H1 (cell line): Measurements from ENCODE around the gene DTNB. TPM values are rescaled to one million over a fixed set of nuclear protein-coding genes. Genes with fewer than 3 reads are reported as not detected.

Experiments used
- CTCF ChIA-PET: fragments of 300-600 bp; sonication (Branson Sonifier 250); formaldehyde crosslinking; loops from one replicate; lab custom pipeline; 2021; ENCODE audit not compliant: partially characterized antibody; lab: Charles Lee
- POLR2A ChIA-PET: fragments of 300-600 bp; sonication (Branson Sonifier 250); formaldehyde crosslinking; loops from one replicate; lab custom pipeline; 2021; ENCODE audit warnings: inconsistent platforms; ENCODE audit not compliant: partially characterized antibody; lab: Charles Lee
- DNase-seq, 2 experiments: peaks; one replicate each; pipeline versions ENCODE4 v3.0.0 to v3.0.0-alpha.2; 2010 to 2022; ENCODE audit warnings: low spot score in 2 of 2, low read depth in 1 of 2, mixed read lengths in 1 of 2
- FAIRE-seq: peaks from 2 replicates; lab custom pipeline; 2011; peaks lifted over from hg19 to GRCh38; lab: Jason Lieb, UNC
- H2AFZ ChIP-seq: 2 replicates; pipeline ENCODE4 v1.8.1; 2012; ENCODE audit warnings: low read length, inconsistent platforms
- H2AK5ac ChIP-seq: 2 replicates; pipeline ENCODE4 v1.6.1; 2013; ENCODE audit warnings: low read depth, low read length
- H2BK120ac ChIP-seq: replicated peaks from 2 replicates; pipeline ENCODE3; 2013; ENCODE audit warnings: low read depth, low read length, inconsistent platforms
- H2BK12ac ChIP-seq: 2 replicates; pipeline ENCODE4 v1.6.1; 2013; ENCODE audit warnings: low read depth, low read length
- H2BK15ac ChIP-seq: 2 replicates; pipeline ENCODE4 v1.6.1; 2013; ENCODE audit warnings: low read length
- H2BK20ac ChIP-seq: 2 replicates; pipeline ENCODE4 v1.6.1; 2013; ENCODE audit warnings: low read length
- H2BK5ac ChIP-seq: 2 replicates; pipeline ENCODE4 v1.6.1; 2013; ENCODE audit warnings: low read depth, low read length
- H3K14ac ChIP-seq: 2 replicates; pipeline ENCODE4 v1.6.1; 2013; ENCODE audit warnings: inconsistent platforms; ENCODE audit not compliant: insufficient read length
- H3K18ac ChIP-seq: 2 replicates; pipeline ENCODE4 v1.6.1; 2013; ENCODE audit warnings: low read length; ENCODE audit errors: extremely low read depth
- H3K23ac ChIP-seq: 2 replicates; pipeline ENCODE4 v1.6.1; 2013; ENCODE audit warnings: inconsistent platforms; ENCODE audit not compliant: insufficient read length
- H3K23me2 ChIP-seq: 2 replicates; pipeline ENCODE4 v1.6.1; 2013; ENCODE audit warnings: low read depth, low read length
- H3K27ac ChIP-seq: 2 replicates; pipeline ENCODE4 v1.6.1; 2011; ENCODE audit warnings: low read depth, low read length, inconsistent platforms
- H3K27me3 ChIP-seq, 4 experiments: replicated peaks in 1 of 4; 1 replicate in 1 of 4; 2 replicates in 3 of 4; pipeline versions ENCODE4 v1.6.1 to v1.8.1; 2011 to 2013; ENCODE audit warnings: low read length in 3 of 4, mild to moderate bottlenecking in 3 of 4, inconsistent platforms in 2 of 4, mixed read lengths in 2 of 4, moderate library complexity in 1 of 4; ENCODE audit not compliant: control insufficient read depth in 3 of 4, insufficient read depth in 3 of 4; ENCODE audit errors: extremely low read depth in 1 of 4
- H3K36me3 ChIP-seq, 4 experiments: 2 replicates each; pipeline versions ENCODE4 v1.6.1 to v1.8.1; 2011 to 2013; ENCODE audit warnings: mild to moderate bottlenecking in 4 of 4, low read length in 3 of 4, moderate library complexity in 2 of 4, control low read depth in 1 of 4, inconsistent platforms in 1 of 4; ENCODE audit not compliant: insufficient read depth in 4 of 4, control insufficient read depth in 2 of 4
- H3K4ac ChIP-seq: replicated peaks from 2 replicates; pipeline ENCODE3; 2013; ENCODE audit warnings: low read length, low read depth, mixed read lengths, inconsistent platforms; ENCODE audit not compliant: insufficient read length
- H3K4me1 ChIP-seq, 4 experiments: replicated peaks in 1 of 4; 1 replicate in 1 of 4; 2 replicates in 3 of 4; pipeline versions ENCODE4 v1.6.1 to v1.8.1; 2011 to 2013; ENCODE audit warnings: low read length in 3 of 4, inconsistent platforms in 2 of 4, mixed read lengths in 1 of 4; ENCODE audit not compliant: insufficient read depth in 4 of 4, control insufficient read depth in 3 of 4
- H3K4me2 ChIP-seq, 2 experiments: 2 replicates each; pipeline versions ENCODE4 v1.6.1 to v1.8.1; 2011 to 2013; ENCODE audit warnings: low read depth in 2 of 2, low read length in 2 of 2, control low read depth in 1 of 2, inconsistent platforms in 1 of 2, mild to moderate bottlenecking in 1 of 2; ENCODE audit not compliant: insufficient read depth in 1 of 2
- H3K4me3 ChIP-seq, 4 experiments: fragments of 200-600, 300-600 bp in 1 of 4; sonication (generic), shearing (Covaris generic), sonication (Bioruptor Twin) in 1 of 4; 2 replicates each; pipeline versions ENCODE4 v1.5.1 to v1.8.1; 2011 to 2016; ENCODE audit warnings: low read length in 4 of 4, low read depth in 3 of 4, control low read depth in 2 of 4, inconsistent platforms in 2 of 4, mild to moderate bottlenecking in 2 of 4, mixed read lengths in 1 of 4, moderate library complexity in 1 of 4; ENCODE audit not compliant: insufficient read depth in 2 of 4; ENCODE audit errors: extremely low read depth in 1 of 4
- H3K56ac ChIP-seq: replicated peaks from 2 replicates; pipeline ENCODE3; 2013; ENCODE audit warnings: low read depth, mild to moderate bottlenecking, mixed read lengths, low read length, inconsistent platforms; ENCODE audit not compliant: insufficient read length
- H3K79me1 ChIP-seq: 2 replicates; pipeline ENCODE4 v1.6.1; 2013; ENCODE audit warnings: low read depth, low read length, control low read depth
- H3K79me2 ChIP-seq, 2 experiments: 2 replicates each; pipeline versions ENCODE4 v1.6.1 to v1.8.1; 2012 to 2013; ENCODE audit warnings: low read length in 2 of 2, mild to moderate bottlenecking in 2 of 2, inconsistent platforms in 1 of 2; ENCODE audit not compliant: insufficient read depth in 2 of 2, control insufficient read depth in 1 of 2
- H3K9ac ChIP-seq, 4 experiments: replicated peaks in 1 of 4; 1 replicate in 1 of 4; 2 replicates in 3 of 4; pipeline versions ENCODE4 v1.6.1 to v1.8.1; 2011 to 2013; ENCODE audit warnings: low read depth in 3 of 4, low read length in 3 of 4, control low read depth in 2 of 4, mild to moderate bottlenecking in 2 of 4, moderate library complexity in 2 of 4, inconsistent platforms in 1 of 4; ENCODE audit errors: extremely low read depth in 1 of 4
- H3K9me3 ChIP-seq, 2 experiments: 2 replicates each; pipeline versions ENCODE4 v1.6.1 to v1.8.1; 2012 to 2013; ENCODE audit warnings: mild to moderate bottlenecking in 2 of 2, moderate library complexity in 2 of 2, control low read depth in 1 of 2, inconsistent platforms in 1 of 2, low read depth in 1 of 2, low read length in 1 of 2, mixed read lengths in 1 of 2; ENCODE audit not compliant: insufficient read depth in 2 of 2
- H4K20me1 ChIP-seq, 2 experiments: replicated peaks in 1 of 2; 2 replicates each; pipeline versions ENCODE3 to v1.8.1; 2011 to 2013; ENCODE audit warnings: inconsistent platforms in 2 of 2, low read length in 2 of 2, mild to moderate bottlenecking in 1 of 2; ENCODE audit not compliant: insufficient read depth in 2 of 2, control insufficient read depth in 1 of 2
- H4K5ac ChIP-seq: 2 replicates; pipeline ENCODE4 v1.6.1; 2013; ENCODE audit warnings: low read length, low read depth, mixed read lengths, inconsistent platforms; ENCODE audit not compliant: insufficient read length
- H4K8ac ChIP-seq: 2 replicates; pipeline ENCODE4 v1.8.0; 2013; ENCODE audit warnings: mild to moderate bottlenecking, moderate library complexity, low read length, inconsistent platforms; ENCODE audit not compliant: insufficient read depth; ENCODE audit errors: extremely low read depth
- H4K91ac ChIP-seq: replicated peaks from 2 replicates; pipeline ENCODE3; 2013; ENCODE audit warnings: low read length, mixed read lengths, inconsistent platforms; ENCODE audit not compliant: insufficient read length
- ATF2 ChIP-seq: IDR thresholded peaks from 2 replicates; pipeline ENCODE4 v1.6.1; 2012; ENCODE audit warnings: low read length, inconsistent platforms
- CBX8 ChIP-seq: fragments of 300-800, 300-1000 bp; sonication (generic); IDR thresholded peaks from 2 replicates; pipeline ENCODE4 v1.7.1; 2016; ENCODE audit warnings: low read depth, low read length, borderline replicate concordance
- GABPA ChIP-seq: IDR thresholded peaks from 2 replicates; pipeline ENCODE4 v1.6.1; 2011; ENCODE audit warnings: mild to moderate bottlenecking, low read length, moderate library complexity, borderline replicate concordance; ENCODE audit not compliant: insufficient read depth
- KDM1A ChIP-seq: fragments of 200-600, 300-600 bp; sonication (generic); IDR thresholded peaks from 2 replicates; pipeline ENCODE4 v1.7.1; 2016; ENCODE audit warnings: mild to moderate bottlenecking, low read length, borderline replicate concordance
- POLR2A ChIP-seq, 2 experiments: IDR thresholded peaks; 1 replicate in 1 of 2; 2 replicates in 1 of 2; pipeline ENCODE4 v1.6.1; 2011; ENCODE audit warnings: low read depth in 2 of 2, low read length in 2 of 2, mild to moderate bottlenecking in 2 of 2; ENCODE audit errors: control extremely low read depth in 1 of 2
- SP1 ChIP-seq: IDR thresholded peaks from 2 replicates; pipeline ENCODE4 v1.6.1; 2011; ENCODE audit warnings: low read depth, low read length
- SP2 ChIP-seq: IDR thresholded peaks from 2 replicates; pipeline ENCODE4 v1.6.1; 2012; ENCODE audit warnings: mild to moderate bottlenecking, low read length, inconsistent platforms
- ZNF274 ChIP-seq: IDR thresholded peaks from 2 replicates; pipeline ENCODE4 v1.7.0; 2012; ENCODE audit warnings: low read length, borderline replicate concordance; ENCODE audit errors: extremely low read depth
- WGBS, 2 experiments: shearing (Covaris generic) in 1 of 2; methylation state at CpG; one replicate each; pipeline versions ENCODE4 v1.1.6 to v1.1.7; 2013 to 2015; ENCODE audit warnings: low lambda C conversion rate in 2 of 2, mixed read lengths in 2 of 2, inconsistent platforms in 1 of 2, low coverage in 1 of 2, missing lambda C conversion rate in 1 of 2; ENCODE audit not compliant: insufficient replicate concordance in 2 of 2, insufficient coverage in 1 of 2, insufficient read length in 1 of 2; ENCODE audit errors: extremely low coverage in 1 of 2, missing lambda C conversion rate in 1 of 2; 5-methylcytosine and 5-hydroxymethylcytosine counted together
- polyA plus RNA-seq, 7 experiments: library from polyadenylated mRNA; depleted of rRNA in 3 of 7; stranded (reverse) in 5 of 7; unstranded in 2 of 7; fragments of >200 nt in 5 of 7; fragments of 200-250 nt in 2 of 7; gene quantifications; 1 replicate in 5 of 7; 2 replicates in 1 of 7; 4 replicates in 1 of 7; pipeline versions ENCODE4 v1.2.1 to v1.2.3, GENCODE V29; 2011 to 2013; ENCODE audit warnings: missing spikeins in 2 of 7, mixed read lengths in 2 of 7
- total RNA-seq: library from RNA; stranded (reverse); fragmentation: NEBNext Ultra II Directional; extraction: Animal tissue kit (Norgen Biotek cat#: 25700); gene quantifications from 2 replicates; pipeline ENCODE4 v1.2.1, GENCODE V29; 2021

Gene DTNB
- total and polyA plus RNA-seq, 2 of the 8 experiments (the other 6 are each of a cell fraction or from before 2014, with no cell fraction given) = 39.6 to 49.5 TPM

- TF ChIP-seq ATF2 = no peak
- no peak for TF ChIP-seq ZNF274
- TF ChIP-seq KDM1A = no peak
- no peak for TF ChIP-seq SP1
- no peak for TF ChIP-seq GABPA
- no peak for TF ChIP-seq POLR2A (IDR thresholded peaks at IDR 0.05; ENCODE audit: control extremely low read depth in 1 of 2, low read depth in 2 of 2, low read length in 2 of 2)
- TF ChIP-seq SP2 = no peak
- TF ChIP-seq CBX8 = no peak
- no peaks in the 10 kb centered on the region for H3K79me1 ChIP-seq
- H3K56ac ChIP-seq = no peak overlapping the region
- no peak overlapping the region for H2BK15ac ChIP-seq
- no peak overlapping the region for H2AFZ ChIP-seq
- no peak overlapping the region for H2BK20ac ChIP-seq
- H3K9ac ChIP-seq = no peak overlapping the region
- DNase-seq (no peak), FAIRE-seq (no peak)
- no peaks in the 10 kb centered on the region for H4K20me1 ChIP-seq
- H2AK5ac ChIP-seq = no peak overlapping the region
- no peak overlapping the region for H4K5ac ChIP-seq
- H3K14ac ChIP-seq = no peak overlapping the region
- H3K23ac ChIP-seq = no peak overlapping the region
- H3K27ac ChIP-seq = no peak overlapping the region
- no peak overlapping the region for H4K91ac ChIP-seq
- H3K23me2 ChIP-seq = no peaks in the 10 kb centered on the region
- ChIA-PET CTCF (interaction anchor here (0.6 to 1.5 kb wide), 4 partner anchors 11 to 141 kb away, joined by 3 to 6 read pairs (median 4); no protein-coding TSS in a partner anchor), POLR2A (no interaction called here)
- no peak overlapping the region for H3K4ac ChIP-seq
- H3K36me3 ChIP-seq = 0 out of 8 replicates have a peak, but pooled peaks cover 0 to 2% (median 0%) of the 10 kb centered on the region in 4 experiments
- no peak overlapping the region for H3K4me2 ChIP-seq
- H3K27me3 ChIP-seq = no peaks in the 10 kb centered on the region
- 90% methylated on average over 3 of the region's 3 CpGs; no CpG with 5 or more reads in 1 of the 2 experiments for WGBS, 2 experiments
- H2BK120ac ChIP-seq = no peak overlapping the region
- H3K4me3 ChIP-seq = no peak overlapping the region
- H3K79me2 ChIP-seq = no peaks in the 10 kb centered on the region
- H3K4me1 ChIP-seq = peaks cover 0 to 3% (median 0%) of the 10 kb centered on the region in 4 experiments; a peak in 3 of 7 replicates
- no peaks in the 10 kb centered on the region for H3K9me3 ChIP-seq
- H4K8ac ChIP-seq = no peak overlapping the region
- H3K18ac ChIP-seq = no peak overlapping the region
- no peak overlapping the region for H2BK12ac ChIP-seq
- H2BK5ac ChIP-seq = no peak overlapping the region
Observed at GRCh38 chr2:25443766-25444165, 229.6 kb downstream of the DTNB start.
